GM12865 (cell line): ENCODE measurements around the gene TMEM187.

ENCODE experiments used
- DNase-seq: peaks from one replicate; pipeline ENCODE4 v3.0.0; 2010; ENCODE audit warnings: low read depth
- H3K4me3 ChIP-seq: 2 replicates; pipeline ENCODE4 v1.5.1; 2011; ENCODE audit warnings: mild to moderate bottlenecking, low read depth, low read length, control low read depth
- TF ChIP-seq, protein P1 (sequence below): IDR thresholded peaks from 2 replicates; pipeline ENCODE4 v1.5.1; 2011; ENCODE audit warnings: low read length, control low read depth, low read depth, inconsistent platforms; ENCODE audit not compliant: insufficient read depth; ENCODE audit errors: missing control alignments

TMEM187 gene

DNA sequence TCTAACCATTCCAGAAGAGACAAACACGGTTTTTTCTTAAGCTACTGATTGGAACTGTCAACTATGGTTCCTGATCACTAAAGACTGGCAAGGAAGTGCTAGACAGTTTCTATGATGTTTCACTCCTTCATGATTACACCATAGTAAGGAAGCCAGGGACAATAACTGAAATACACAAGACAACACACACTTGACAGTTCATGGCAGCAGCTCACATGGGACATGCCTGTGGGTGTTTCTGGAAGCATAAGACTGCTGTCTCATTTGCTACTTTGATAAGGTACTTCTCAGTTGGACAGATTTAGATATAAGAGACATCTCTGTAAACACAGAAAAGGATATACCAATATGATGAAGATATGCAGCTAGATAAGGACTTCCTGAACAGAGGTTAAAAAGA is 55.4 kb downstream of the TMEM187 start:
- DNase-seq, result no peak
- TF ChIP-seq, protein P1, sequence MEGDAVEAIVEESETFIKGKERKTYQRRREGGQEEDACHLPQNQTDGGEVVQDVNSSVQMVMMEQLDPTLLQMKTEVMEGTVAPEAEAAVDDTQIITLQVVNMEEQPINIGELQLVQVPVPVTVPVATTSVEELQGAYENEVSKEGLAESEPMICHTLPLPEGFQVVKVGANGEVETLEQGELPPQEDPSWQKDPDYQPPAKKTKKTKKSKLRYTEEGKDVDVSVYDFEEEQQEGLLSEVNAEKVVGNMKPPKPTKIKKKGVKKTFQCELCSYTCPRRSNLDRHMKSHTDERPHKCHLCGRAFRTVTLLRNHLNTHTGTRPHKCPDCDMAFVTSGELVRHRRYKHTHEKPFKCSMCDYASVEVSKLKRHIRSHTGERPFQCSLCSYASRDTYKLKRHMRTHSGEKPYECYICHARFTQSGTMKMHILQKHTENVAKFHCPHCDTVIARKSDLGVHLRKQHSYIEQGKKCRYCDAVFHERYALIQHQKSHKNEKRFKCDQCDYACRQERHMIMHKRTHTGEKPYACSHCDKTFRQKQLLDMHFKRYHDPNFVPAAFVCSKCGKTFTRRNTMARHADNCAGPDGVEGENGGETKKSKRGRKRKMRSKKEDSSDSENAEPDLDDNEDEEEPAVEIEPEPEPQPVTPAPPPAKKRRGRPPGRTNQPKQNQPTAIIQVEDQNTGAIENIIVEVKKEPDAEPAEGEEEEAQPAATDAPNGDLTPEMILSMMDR, result no peak
- no peak overlapping the region for H3K4me3 ChIP-seq

DNA sequence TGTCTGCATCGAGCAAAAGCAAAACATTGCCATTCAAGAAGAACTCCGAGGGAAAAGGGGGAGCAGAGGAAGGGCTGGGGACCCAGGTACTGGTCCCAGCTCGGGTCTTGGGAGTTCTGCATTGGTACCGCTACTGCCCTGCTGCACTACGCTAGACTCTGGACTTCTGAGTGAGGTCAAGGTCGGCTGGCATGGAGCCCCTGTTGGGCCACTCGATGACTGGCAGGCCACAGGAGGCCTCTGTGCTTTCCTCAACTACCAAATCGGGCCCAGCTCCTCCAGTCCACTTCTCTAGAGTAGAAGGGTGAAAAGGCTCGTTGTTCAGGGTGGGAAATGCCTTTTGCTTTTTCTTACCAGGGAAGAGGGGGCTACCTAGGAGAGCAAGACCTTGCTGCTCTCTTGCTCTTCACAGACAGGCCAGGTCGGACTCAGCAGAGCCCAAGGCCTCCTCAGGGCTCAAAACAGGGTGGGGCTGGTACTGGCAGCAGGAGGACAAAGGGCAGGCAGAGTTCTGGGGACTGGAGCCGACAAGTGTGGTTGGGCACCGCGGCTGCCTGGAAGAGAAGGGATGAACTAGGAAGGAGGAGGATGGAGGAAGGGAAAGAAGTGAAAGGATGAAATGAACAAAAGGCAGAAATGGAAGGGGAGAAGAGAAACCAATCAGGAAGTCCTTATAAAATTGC is 56.1 kb downstream of the TMEM187 start:
- TF ChIP-seq, protein P1, result no peak
- DNase-seq, result no peak
- H3K4me3 ChIP-seq, result no peak overlapping the region

GRCh38 chrX:154029439-154029838 is 56.9 kb downstream of the TMEM187 start:
- no peak overlapping the region for H3K4me3 ChIP-seq

GRCh38 chrX:154030266-154030665 is 57.7 kb downstream of the TMEM187 start:
- TF ChIP-seq, protein P1, result no peak

More at GRCh38 chrX:154029439-154029838, 56.9 kb downstream of the TMEM187 start:
- no peak for DNase-seq
- TF ChIP-seq, protein P1, result no peak

GRCh38 chrX:154030715-154031305 is 58.3 kb downstream of the TMEM187 start:
- DNase-seq, result no peak
- TF ChIP-seq, protein P1, result no peak
- no peak overlapping the region for H3K4me3 ChIP-seq

More at GRCh38 chrX:154030266-154030665, 57.7 kb downstream of the TMEM187 start:
- no peak overlapping the region for H3K4me3 ChIP-seq
- no peak for DNase-seq

- DNase-seq, result no peak
- H3K4me3 ChIP-seq, result no peak overlapping the region
- TF ChIP-seq, protein P1, result no peak
Measured at GRCh38 chrX:154032160-154032559, 59.6 kb downstream of the TMEM187 start.
